GM12801 (cell line): ENCODE data around the gene RGS8.

Source experiments
- TF ChIP-seq, protein P1 (sequence below): IDR thresholded peaks from one replicate; pipeline ENCODE4 v1.5.1; 2011; ENCODE audit warnings: control low read depth; ENCODE audit not compliant: insufficient read length; ENCODE audit errors: extremely low read depth

Gene RGS8

GRCh38 chr1:182713492-182713891, 29.1 kb upstream of the RGS8 start:
- TF ChIP-seq, protein P1, sequence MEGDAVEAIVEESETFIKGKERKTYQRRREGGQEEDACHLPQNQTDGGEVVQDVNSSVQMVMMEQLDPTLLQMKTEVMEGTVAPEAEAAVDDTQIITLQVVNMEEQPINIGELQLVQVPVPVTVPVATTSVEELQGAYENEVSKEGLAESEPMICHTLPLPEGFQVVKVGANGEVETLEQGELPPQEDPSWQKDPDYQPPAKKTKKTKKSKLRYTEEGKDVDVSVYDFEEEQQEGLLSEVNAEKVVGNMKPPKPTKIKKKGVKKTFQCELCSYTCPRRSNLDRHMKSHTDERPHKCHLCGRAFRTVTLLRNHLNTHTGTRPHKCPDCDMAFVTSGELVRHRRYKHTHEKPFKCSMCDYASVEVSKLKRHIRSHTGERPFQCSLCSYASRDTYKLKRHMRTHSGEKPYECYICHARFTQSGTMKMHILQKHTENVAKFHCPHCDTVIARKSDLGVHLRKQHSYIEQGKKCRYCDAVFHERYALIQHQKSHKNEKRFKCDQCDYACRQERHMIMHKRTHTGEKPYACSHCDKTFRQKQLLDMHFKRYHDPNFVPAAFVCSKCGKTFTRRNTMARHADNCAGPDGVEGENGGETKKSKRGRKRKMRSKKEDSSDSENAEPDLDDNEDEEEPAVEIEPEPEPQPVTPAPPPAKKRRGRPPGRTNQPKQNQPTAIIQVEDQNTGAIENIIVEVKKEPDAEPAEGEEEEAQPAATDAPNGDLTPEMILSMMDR = no peak

GRCh38 chr1:182709855-182710254, 25.5 kb upstream of the RGS8 start:
- TF ChIP-seq, protein P1 = no peak

- TF ChIP-seq, protein P1 = no peak
Measured at GRCh38 chr1:182709225-182709764, 24.9 kb upstream of the RGS8 start.

- TF ChIP-seq, protein P1 = no peak
Measured at GRCh38 chr1:182707122-182707521, 22.7 kb upstream of the RGS8 start.

DNA sequence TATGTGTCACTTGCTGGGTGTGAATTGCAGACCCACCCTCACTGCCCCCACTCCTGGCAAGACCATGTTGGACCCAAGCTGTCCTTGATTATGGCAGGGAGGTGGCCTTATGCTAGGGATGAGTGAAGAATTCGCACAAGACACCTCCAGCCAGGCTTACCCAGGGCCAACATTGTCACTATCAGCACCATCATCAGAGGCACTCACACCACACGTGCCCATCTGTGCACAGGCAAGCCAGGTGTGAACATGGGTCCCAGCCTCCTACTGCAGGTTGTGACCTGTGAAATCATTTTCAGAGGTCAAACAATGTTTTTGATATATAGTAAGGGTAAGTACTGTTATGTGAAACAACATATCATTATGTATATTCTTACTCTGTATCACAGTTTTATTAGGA, 20.3 kb upstream of the RGS8 start:
- TF ChIP-seq, protein P1 = no peak

DNA sequence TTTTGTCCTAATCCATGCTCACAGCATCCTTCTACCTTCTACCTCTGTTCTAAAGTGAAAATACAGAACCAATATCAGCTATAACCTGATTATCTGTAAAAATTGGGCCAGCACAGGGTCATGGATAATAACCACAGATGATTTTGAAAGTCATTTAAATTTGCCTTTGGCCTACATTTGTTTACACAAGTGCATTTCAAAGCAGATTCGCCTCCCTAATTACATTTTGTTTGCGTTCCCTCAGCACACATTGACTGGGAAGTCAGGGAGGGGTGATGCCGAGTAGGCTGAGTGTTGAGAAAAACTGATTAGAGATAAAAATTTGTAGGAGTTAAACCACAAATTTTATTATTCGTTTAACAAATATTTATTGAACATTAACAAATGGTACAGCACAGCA, 19.2 kb upstream of the RGS8 start:
- TF ChIP-seq, protein P1 = no peak

- TF ChIP-seq, protein P1 = no peak
Measured at GRCh38 chr1:182702826-182703524, 18.6 kb upstream of the RGS8 start.
